Fibroblast of skin of right quadriceps (primary cell): ENCODE results near the gene BAHCC1.
A peak's percentile ranks its signal among the peaks of the same experiment; 100 is the strongest.

ENCODE experiments used
- DNase-seq: peaks from one replicate; pipeline ENCODE4 v3.0.0-alpha.2; 2013

BAHCC1 gene

DNA sequence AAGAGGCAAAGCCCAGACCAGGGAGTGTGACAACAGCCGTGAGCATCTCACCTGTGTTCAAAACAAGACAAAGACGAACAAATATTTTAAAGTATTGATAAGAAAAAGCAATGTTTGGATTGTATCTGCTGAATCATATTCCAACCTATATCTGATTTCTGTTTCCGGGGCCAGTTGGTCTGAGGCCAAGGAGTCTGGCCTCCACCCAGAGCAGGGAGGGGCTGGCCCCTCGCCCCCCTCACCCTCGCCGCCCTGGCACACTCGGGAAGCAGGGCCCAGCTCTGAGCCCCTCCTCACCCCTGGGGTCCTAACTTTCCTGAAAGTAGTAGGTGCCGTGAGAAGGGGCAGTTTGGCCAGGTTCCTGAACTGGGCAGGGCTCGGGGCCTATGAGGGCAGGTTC, 69.3 kb downstream of the BAHCC1 start:
- no peak for DNase-seq

DNA sequence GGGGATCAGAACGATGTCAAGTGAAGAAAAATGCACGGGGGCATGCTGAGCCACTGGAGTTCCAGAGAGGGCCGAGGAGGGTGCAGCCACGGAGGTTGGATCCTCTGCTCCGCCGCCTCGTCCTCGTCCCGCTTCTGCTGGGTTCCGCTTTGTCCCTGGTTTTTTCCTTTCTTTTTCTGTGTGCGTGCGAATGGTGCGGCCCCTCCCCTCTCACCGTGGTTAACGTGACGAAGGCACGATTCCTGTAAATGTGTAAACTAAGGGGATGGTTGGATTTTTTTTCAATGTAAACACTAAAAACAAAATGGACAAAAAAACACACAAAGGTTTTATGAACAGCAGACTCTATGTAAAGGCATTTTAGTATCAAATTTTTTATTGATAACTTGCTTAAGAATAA, 70.7 kb downstream of the BAHCC1 start:
- no peak for DNase-seq

DNA sequence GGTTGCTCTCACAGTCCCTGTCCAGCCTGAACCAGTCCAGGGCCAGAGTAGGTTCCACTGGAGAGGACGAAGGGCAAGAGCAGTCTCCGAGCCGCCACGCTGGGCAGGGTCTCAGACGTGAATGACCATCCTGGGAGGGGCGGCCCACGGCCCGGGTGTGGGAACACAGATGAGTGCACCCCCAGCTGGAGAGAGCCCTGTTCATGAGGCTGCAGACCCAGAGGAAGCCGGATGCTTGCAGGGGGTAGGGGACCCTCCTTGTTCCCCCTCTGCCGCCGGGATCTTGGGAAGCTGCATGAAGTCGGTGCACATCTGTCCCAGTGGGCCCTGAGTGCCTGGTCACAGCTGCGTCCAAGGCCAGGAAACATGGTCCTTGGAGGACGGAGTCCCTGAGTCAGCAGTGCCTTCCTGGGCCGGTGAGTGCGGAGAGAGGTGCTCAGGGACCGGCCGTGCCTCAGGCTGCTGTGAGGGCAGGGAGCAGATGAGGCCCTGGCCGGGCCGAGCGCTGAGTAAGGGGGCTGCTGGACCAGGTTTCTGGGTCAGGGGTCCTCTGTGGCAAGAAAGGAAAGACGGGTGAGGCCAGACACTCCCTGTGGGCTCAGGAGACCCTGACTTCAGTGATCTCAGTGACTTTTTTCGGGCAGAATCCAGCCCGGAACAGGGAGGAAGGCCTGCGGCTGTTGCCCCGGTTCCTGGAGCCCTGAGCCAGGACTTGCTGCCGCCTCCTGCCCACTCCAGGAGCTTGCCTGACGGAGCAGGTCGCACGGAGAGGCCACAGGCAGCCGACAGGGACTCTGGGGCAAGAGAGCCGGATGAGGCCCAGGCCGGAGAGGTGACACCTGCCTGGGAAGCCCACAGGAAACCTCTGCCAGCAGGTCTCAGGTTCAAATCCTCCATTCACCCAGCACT, 71.6 kb downstream of the BAHCC1 start:
- no peak for DNase-seq

DNA sequence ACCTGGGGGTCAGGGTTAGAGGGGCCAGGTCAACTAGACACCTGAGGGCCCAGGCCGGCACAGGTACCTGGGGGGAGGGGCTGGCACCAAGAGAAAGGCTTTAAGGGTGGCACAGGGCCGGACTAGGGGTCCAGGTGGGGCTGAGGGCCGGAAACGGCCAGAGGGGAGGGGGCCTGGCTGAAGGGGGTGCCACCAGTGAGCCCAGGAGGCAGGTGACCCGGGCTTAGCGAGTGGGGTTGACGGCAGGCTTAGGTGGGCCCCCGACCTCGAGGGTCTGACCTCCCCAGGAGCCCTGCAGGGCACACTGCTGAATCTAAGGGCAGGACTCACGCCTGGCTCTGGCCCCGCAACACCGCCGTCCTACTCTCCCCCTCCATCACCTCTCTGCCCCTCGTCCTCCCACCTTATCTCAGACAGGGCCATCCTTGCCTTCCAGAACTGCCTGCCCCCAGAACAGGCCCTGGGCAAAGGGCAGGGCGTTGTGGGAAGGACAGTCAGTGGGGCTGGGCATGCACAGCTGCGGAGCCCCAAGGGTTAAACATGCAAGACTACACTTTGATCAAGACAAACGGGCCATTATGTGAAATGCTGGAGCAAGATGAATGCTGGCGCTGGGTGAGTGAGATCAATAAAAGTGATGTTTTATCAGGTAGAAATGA, 73.0 kb downstream of the BAHCC1 start:
- no peak for DNase-seq

DNA sequence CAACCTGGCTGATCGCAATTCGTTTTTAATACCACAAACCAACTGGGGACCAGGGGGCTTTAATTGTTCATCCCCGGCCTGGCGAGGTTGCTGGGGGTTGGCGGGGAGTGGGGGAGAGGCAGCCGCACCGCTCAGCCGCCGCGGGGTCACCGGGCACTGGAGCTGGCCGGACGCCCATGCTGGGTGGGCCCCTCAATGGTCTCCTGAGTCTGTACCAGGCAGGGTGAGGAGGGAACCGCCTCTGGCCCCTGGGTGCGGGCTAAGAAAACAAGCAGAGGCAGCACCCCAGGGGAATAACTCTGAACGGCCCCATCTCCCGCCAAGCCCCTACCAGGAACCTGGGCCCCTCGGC, 73.5 kb downstream of the BAHCC1 start:
- no peak for DNase-seq

DNA sequence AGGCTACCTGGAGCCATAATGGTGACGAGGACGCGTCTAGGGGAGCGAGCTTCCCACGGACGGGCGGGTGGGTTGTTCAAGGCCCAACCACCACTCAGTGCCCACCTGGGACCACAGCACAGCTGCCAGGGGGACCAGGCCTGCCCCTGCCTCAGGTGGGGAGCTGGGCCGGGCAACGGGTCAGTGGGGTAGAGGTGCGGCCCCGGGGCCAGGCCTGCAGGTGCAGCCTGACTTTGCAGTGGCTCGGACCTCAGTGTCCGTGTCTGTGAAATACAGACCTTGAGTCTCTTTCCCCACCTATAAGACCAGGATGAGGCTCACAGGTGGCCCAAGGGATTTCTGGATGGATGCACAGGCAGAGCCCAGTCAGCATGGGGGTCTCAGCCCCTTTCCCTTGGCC, 74.0 kb downstream of the BAHCC1 start:
- no peak for DNase-seq

DNA sequence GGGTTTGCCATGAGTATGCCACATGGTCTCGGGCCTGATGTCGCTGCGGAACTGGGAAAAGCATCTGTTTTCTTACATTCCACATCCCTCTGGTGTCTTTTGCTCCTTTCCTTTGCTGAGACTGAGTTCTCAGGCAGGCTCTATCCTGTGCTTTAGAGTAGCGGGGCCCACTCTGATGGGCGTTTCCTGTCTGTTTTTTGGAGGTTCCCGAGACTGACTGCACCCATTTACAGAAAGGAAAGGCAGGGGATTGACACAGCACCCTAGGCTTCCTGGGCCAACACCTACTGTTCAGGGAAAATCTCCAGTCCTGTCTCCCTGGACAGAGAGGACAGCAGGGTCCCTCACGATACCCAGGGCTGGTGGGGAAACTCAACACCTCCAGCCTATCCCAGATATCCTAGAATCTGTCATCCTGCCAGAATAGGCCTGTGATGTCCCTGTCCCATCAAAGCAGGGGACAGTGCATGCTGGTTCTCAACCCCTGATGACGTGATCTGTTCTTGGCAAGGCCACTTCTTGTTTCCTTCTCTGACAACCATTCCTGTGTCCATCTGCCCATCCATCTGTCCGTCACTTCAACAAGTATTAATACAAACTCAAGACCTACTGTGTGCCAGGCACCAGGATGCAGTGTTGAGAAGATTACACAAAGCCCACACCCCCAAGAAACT, 75.2 kb downstream of the BAHCC1 start:
- DNase-seq, result no peak

DNA sequence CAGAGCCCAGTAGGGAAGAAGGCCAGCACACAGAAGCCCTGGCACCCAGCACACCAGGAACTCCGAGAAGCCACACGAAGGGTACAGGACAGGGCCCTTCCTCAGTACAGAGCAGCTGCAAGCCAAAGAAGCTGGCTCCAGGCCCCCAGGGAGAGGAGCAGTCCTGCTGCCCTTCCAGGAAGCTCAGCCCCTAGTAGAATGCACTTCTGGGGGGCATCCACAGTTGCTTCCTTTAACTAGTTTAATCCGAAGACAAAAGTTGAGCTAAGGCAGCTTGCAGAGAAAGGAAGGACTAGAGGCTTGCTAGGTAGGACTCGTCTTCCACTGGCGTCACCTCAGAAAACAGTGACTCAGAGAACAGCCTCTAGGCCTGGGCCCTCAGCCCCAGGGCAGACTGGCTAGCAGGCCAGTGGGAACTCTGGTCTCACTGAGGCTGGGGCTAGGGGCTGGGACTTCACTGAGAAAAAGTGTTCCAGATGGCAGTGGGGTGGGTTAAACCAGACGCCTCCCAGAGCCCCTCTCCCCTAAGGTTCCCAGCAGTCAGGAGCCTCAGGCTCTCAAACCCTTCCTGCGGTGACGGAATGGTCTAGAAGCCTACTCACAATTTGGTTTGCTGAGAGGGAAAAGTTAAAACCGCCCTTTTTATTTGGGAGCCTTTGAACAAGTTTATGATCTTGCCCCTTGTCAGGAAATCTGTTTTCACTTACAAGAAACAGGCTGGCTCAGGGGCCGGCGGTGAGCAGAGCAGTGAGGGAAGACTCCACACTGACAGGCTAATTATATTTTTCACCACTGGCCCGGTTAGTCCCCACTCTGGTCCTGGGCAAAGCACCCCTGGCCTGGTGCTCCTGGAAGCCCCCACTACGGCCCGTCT, 75.9 kb downstream of the BAHCC1 start:
- peak; percentile 53 for DNase-seq

DNA sequence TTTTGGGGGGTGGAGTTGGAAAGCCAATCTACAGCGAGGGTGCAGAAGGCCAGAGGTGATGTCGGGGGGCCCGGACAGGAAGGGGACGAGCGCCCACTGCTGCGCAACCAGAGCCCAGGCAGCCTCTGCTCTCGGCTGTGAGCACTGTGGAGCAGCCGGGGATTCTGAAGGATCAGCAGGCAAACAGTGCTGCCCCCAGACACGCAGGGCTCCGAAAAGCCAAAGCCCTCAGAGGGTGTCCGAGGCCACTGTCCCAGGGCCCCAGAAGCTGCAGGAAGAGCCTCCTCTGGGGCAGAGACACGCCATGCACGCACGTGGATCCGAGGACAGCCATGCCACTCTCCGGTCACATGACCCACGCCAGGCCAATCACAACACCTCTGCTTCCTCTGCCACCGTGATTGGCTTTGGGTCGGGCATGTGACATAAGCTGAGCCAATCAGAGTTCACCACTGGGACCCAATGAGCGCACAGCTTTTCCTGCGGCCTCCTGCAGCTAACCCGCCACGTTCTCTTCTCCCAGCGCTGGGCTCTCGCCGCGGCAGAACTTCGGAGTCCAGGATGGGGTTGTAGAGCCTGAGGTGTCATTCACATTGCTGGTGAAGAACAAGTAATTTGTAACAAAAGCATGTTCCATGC, 76.7 kb downstream of the BAHCC1 start:
- DNase-seq, result peak; percentile 96

DNA sequence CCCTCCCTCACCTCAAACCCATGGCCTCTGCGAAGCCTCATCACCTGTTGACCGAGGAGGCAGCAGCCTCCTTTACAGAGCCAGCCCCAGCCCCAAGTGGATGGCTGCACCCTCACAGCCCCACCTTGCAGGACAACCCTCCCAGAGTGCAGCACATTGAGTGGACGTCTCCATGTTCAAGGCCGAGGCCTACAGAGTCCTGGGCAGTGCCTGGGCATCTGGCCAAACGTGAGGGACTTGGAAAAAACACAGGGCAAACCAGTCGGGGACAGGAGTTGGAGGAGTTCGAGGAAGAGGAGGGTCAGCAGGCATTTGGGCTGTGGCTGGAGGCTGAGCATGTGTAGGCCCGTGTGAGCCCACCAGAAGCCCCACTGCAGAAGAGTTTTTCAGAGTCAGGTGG, 77.8 kb downstream of the BAHCC1 start:
- DNase-seq, result no peak

DNA sequence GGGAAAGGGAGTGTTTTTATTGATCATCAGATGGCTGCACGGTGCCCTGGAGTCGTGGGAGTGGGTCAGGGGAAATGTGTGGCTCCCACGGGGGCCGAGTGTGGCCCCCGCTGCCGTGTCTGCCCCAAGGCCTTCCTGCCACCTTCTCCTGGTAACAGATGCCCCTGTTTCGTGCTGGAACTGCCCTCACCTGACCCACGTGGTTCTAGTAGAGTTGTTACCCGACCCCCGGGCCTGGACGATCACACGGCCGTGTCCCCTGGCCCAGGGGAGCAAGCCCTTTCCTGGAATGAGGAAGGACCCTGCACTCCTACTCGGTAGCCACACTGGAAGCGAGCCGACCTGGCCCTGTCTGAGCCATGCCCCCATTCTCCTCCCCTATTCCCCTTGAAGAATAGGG, 79.7 kb downstream of the BAHCC1 start:
- no peak for DNase-seq

DNA sequence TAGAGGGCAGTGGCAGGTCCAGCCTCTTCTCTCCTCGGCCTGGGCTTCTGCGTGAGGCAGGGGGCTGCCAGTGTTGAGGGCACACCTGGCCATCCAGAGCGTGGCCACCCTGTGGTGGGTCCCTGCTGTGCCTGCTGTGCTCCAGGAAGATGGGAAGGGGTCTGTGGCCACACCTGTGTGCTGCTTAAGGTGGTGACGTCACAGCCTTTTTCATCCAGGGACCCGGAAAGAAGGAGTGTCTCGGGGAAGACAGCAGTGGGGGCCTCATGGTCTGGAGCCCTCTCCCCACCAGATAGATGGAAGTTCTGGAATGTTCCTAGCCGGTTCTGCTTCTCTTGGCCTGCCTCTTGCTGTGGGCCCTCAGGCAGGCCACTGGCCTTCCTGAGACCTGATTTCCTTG, 80.8 kb downstream of the BAHCC1 start:
- DNase-seq, result no peak

DNA sequence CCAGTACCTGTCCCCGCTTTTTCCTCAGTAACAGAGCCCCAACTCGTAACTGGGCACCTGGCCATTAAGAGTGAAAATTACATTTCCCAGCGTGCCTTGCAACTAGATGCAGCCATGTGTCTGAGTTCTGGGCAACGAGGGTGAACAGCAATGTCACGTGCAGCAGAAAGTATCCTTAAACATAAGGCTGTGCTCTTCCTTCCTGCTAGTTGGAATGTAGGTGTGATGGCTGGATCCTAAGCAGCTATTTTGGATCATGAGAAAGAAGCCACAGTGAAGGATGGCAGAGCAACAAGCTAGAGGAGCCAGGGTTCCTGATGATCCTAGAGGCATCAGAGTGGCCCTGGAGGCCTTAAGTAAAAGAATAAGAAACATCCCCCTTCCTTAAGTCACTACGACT, 81.4 kb downstream of the BAHCC1 start:
- no peak for DNase-seq

DNA sequence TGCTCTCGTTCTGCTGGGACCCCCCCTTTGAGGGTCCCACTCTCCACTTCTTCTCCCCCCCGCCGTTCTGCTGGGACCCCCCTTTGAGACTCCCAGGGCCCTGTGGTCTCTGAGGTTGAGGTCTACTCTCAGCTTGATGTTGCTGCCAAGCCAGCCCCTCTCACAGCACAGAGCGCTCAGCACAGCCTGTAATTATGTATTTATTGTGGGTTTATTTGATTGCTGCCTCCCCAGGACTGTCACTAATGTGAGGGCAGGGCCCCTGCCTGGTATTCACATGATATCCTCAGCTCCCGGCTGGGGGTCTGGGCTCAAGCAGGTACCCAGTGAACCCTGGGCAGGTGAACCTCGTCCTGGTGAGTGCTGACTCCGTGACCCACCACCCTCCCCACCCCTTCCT, 81.9 kb downstream of the BAHCC1 start:
- no peak for DNase-seq

DNA sequence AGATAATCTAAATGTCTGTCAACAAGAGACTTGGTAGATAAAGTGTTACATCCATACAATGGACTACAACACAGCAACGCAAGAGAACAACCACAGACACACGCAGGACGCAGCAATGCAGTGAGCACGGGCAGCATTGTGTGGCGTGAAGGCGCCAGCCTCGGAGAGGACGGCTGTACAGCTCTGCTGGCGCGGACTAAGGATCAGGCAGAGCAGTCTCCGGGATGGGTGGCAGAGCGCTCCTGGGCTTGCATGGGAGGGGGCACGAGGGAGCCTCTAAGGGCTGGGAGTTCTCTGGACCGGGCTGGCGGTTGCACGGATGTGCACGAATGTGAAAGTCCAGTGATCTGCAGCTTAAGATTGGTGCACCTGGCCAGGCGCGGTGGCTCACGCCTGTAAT, 82.9 kb downstream of the BAHCC1 start:
- no peak for DNase-seq

DNA sequence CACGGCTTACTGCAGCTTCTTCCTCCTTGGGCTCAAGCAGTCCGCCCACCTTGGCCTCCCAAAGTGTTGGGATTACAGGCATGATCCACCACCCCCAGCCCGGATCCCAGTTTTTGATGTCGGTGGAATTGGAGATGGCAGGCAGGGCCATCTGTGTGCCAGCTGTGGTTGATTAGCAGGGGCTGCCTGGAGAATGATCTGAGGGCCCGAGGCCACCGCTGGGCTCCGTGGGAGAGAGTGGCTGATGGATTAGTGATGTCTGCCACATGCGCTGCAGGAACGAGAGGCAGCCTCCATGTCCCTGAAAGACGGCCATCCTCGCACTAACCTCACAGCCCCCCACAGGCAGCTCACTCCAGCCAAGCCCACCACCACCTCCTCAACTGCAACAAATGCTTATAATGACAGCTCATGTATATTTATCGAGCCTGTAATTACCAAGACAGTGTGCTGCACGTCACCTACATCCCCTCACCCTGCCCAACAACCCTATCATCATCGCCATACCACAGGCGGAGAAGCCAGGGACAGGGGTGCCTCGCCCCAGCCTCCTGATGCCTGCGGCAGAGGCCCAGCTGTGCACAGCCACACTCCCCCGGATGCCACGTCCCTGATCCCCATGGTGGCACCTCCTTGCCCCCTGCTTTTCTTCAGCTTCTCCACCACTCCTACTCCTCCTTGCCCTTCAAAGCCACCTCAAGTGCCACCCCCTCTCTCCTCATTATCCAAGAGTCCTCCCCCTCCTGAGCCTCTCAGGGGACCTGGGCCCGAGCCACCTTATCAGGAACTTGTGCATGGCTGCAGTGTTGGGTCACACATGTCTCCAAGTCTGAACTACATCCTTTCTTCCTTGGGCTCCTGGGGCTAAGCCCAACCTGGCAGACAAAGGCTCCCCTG, 84.2 kb downstream of the BAHCC1 start:
- DNase-seq, result peak; percentile 36

DNA sequence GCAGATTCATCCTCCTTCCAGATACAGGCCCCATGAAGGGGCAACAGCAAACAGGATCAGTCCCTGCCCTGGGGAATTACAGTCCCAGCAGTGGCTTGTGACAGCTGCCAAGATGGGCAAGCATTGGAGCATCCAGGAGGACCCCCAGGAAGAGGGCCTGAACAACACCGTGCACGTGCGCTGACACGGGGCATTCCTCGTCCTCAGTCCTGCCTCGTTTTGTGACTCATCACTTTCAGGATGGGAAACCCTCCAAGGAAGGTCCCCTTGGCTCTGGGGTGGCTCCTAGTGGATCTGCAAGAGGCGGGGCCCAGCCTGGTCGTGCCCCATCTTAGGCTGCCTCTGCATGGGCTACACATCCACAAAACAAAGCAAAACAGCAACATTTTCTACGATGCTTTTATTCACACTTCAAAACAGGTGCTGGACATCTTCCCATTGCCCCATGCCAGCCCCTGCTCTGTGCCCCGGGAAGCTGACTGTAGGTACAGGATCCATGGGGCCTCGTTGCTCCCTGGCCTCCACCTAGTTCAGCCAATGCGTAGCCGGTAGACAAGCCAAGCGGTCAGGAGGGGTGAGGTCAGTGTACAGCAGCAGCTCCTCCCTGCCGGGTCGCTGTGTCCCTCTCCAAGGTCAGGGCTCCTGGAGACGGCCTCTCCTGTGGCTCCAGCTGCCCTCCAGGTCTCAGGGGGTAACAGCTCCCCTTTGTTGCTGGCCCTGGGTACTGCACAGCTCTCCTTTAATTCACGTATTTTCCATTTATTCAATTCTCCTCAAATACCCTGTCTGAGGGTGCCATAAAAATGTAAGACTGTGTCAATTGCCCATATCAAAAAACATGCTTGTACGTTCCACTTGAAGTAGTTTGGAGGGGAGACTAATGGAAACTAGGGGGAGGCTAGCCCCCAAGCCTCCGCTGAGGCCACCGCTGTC, 85.1 kb downstream of the BAHCC1 start:
- DNase-seq, result peak; percentile 83

DNA sequence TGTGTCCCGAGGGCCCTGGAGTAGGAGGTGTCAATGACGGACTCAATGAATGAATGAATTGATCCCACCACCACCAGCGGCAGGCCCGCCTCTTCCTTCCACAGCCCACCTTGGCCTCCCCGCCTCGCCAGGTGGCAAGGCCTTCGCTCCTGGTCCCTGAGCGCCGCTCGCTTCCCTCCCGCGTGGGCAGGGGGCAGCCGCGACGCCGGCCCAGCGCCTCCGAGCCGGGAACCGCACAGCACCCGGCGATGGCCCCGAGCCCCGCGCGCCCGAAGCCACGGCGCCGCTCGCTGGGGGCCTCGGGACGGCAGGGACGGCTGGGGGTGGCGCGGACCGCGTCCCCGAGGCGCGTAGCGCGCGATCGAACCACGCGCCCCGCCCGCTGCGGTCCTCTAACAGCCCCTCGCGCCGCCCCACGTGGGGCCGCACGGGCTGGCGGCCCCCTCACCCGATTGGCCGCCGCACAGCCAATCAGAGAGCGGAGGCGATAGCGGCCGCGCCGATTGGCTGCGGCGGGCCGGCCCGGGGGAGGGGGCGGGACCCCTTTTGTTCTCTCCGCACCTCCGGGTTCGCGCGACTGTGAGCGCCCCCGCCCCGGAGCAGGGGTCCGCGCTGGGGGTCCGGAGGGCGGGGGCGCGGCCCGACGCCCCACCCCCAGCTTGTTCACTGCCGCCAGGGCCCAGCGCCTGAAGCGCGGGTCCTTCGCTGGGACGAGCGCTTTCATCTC, 86.0 kb downstream of the BAHCC1 start:
- DNase-seq, result peak; percentile 79

DNA sequence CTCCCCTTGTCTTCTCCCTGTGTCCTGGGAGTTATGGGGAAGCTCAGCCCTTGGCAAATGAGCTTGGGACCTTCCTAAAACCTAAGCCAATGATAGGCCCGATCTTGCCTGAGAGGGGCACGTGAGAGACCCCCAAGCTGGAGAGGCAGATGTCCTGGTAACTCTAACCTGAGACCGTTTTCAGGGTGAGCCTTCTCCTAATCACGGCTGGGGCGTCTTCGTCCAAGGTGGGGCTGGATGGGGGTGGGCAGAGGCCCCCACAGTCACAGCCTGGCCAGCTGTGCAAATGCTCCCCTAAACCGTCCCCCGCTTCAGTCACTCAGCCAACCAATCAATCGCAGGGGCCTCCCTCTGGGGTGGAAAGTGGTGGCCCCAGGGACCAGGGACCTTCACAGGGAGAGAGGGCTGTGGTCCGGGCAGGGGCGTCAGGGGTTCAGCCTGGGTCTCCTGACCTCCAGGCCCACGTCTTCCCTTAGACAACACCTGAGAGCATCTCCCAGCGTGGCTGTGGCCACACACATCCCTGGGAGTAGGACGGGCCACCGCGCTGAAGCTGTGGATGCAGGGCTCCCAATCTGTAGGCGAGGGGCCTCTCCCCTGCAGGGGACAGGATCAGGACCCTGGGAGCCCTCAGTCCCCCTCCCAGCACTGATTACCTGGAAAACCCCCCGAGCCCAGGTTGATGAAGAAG, 86.7 kb downstream of the BAHCC1 start:
- DNase-seq, result no peak
